ENCODE measurements around the gene GPC4. TPM values are rescaled to one million over a fixed set of nuclear protein-coding genes. Genes with fewer than 3 reads are reported as not detected.

The GPC4 gene
- total RNA-seq, 1 experiment from 2014 or later: 1.4 TPM

- H3K9me3 ChIP-seq (ENCODE audit: control insufficient read depth, insufficient read depth, low read depth, low read length): no peaks in the 10 kb centered on the region
- H3K4me1 ChIP-seq (ENCODE audit: control insufficient read depth, insufficient read depth, low read length): no peaks in the 10 kb centered on the region
- BruUV-seq (replicated peaks): no TSS peak
- TF ChIP-seq TCF7L2 (IDR thresholded peaks at IDR 0.05; ENCODE audit: low read depth, low read length) (no peak), POLR2AphosphoS5 (IDR thresholded peaks at IDR 0.05; ENCODE audit: low read depth, low read length) (no peak), REST (IDR thresholded peaks at IDR 0.05; ENCODE audit: insufficient read depth in 1 of 2, low read depth in 2 of 2, low read length in 1 of 2) (no peak), SIN3A (IDR thresholded peaks at IDR 0.05; ENCODE audit: borderline replicate concordance, insufficient read depth, low read depth, low read length) (no peak)
- TF ChIP-seq, protein P1, sequence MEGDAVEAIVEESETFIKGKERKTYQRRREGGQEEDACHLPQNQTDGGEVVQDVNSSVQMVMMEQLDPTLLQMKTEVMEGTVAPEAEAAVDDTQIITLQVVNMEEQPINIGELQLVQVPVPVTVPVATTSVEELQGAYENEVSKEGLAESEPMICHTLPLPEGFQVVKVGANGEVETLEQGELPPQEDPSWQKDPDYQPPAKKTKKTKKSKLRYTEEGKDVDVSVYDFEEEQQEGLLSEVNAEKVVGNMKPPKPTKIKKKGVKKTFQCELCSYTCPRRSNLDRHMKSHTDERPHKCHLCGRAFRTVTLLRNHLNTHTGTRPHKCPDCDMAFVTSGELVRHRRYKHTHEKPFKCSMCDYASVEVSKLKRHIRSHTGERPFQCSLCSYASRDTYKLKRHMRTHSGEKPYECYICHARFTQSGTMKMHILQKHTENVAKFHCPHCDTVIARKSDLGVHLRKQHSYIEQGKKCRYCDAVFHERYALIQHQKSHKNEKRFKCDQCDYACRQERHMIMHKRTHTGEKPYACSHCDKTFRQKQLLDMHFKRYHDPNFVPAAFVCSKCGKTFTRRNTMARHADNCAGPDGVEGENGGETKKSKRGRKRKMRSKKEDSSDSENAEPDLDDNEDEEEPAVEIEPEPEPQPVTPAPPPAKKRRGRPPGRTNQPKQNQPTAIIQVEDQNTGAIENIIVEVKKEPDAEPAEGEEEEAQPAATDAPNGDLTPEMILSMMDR (IDR thresholded peaks at IDR 0.05): no peak
- in situ Hi-C loops (cut with HindIII; ENCODE audit: low pct_unique_long_range_greater_than_20kb, low sequenced_read_pairs) (no loop called here), intact Hi-C loops (cut with micrococcal nuclease; ENCODE audit: unreplicated experiment) (no loop called here)
- H3K36me3 ChIP-seq (ENCODE audit: control insufficient read depth, insufficient read depth, low read length): no peaks in the 10 kb centered on the region
- ATAC-seq (no peak), DNase-seq (ENCODE audit: low read depth, low spot score) (no peak)
- no peak overlapping the region for H3K27ac ChIP-seq (ENCODE audit: low read length)
- no peak overlapping the region for H3K4me3 ChIP-seq (ENCODE audit: low read depth in 2 of 2, low read length in 2 of 2)
- H3K27me3 ChIP-seq (ENCODE audit: control insufficient read depth, insufficient read depth, low read length): peaks cover 2% of the 10 kb centered on the region; the same call in 1 of the 2 replicates
- CTCF ChIA-PET: no interaction called here
- POLR2A ChIA-PET: no interaction called here
These were observed 24.9 kb upstream of the GPC4 start for GRCh38 chrX:133440081-133440796.

- CTCF ChIA-PET: no interaction called here
- Histone ChIP-seq H3K4me1 (ENCODE audit: control insufficient read depth, insufficient read depth, low read length) (no peaks in the 10 kb centered on the region), H3K27ac (ENCODE audit: low read length) (no peak overlapping the region), H3K27me3 (ENCODE audit: control insufficient read depth, insufficient read depth, low read length) (no peaks in the 10 kb centered on the region; the same call in 1 of the 2 replicates), H3K36me3 (ENCODE audit: control insufficient read depth, insufficient read depth, low read length) (no peaks in the 10 kb centered on the region), H3K9me3 (ENCODE audit: control insufficient read depth, insufficient read depth, low read depth, low read length) (no peaks in the 10 kb centered on the region), H3K4me3 (ENCODE audit: low read depth in 2 of 2, low read length in 2 of 2) (no peak overlapping the region)
- in situ Hi-C loops (cut with HindIII; ENCODE audit: low pct_unique_long_range_greater_than_20kb, low sequenced_read_pairs): no loop called here
- ATAC-seq: no peak
- POLR2A ChIA-PET: no interaction called here
- intact Hi-C loops (cut with micrococcal nuclease; ENCODE audit: unreplicated experiment): no loop called here
- DNase-seq (ENCODE audit: low read depth, low spot score): no peak
- no TSS peak for BruUV-seq (replicated peaks)
- TF ChIP-seq TCF7L2 (IDR thresholded peaks at IDR 0.05; ENCODE audit: low read depth, low read length): no peak
- TF ChIP-seq POLR2AphosphoS5 (IDR thresholded peaks at IDR 0.05; ENCODE audit: low read depth, low read length): no peak
- TF ChIP-seq, protein P1 (IDR thresholded peaks at IDR 0.05): no peak
- no peak for TF ChIP-seq REST (IDR thresholded peaks at IDR 0.05; ENCODE audit: insufficient read depth in 1 of 2, low read depth in 2 of 2, low read length in 1 of 2)
- TF ChIP-seq SIN3A (IDR thresholded peaks at IDR 0.05; ENCODE audit: borderline replicate concordance, insufficient read depth, low read depth, low read length): no peak
These were observed 22.5 kb upstream of the GPC4 start for GRCh38 chrX:133437766-133438165.
